Keratinocyte (primary cell): ENCODE results near the gene COPG2. TPM values are rescaled to one million over a fixed set of nuclear protein-coding genes. Genes with fewer than 3 reads are reported as not detected.

Experiments
- DNase-seq: peaks from one replicate; pipeline ENCODE4 v3.0.0-alpha.2; 2011; ENCODE audit warnings: low read depth, missing footprints, low spot score
- FAIRE-seq: peaks from 2 replicates; lab custom pipeline; 2011; peaks lifted over from hg19 to GRCh38; lab: Jason Lieb, UNC
- H2AFZ ChIP-seq: 2 replicates; pipeline ENCODE4 v1.6.0; 2012; ENCODE audit warnings: low read length, control low read depth, inconsistent platforms; ENCODE audit not compliant: control insufficient read depth
- H3K27ac ChIP-seq: 2 replicates; pipeline ENCODE4 v1.5.1; 2011; ENCODE audit warnings: low read length; ENCODE audit not compliant: control insufficient read depth, insufficient read depth
- H3K27me3 ChIP-seq: 3 replicates; pipeline ENCODE4 v1.6.0; 2011; ENCODE audit warnings: low read length; ENCODE audit not compliant: control insufficient read depth, insufficient read depth; ENCODE audit errors: extremely low read depth
- H3K36me3 ChIP-seq, 2 experiments: 2 replicates in 1 of 2; 3 replicates in 1 of 2; pipeline ENCODE4 v1.5.1; 2011; ENCODE audit warnings: low read length in 2 of 2, mild to moderate bottlenecking in 1 of 2; ENCODE audit not compliant: control insufficient read depth in 2 of 2, insufficient read depth in 2 of 2; ENCODE audit errors: extremely low read depth in 1 of 2
- H3K4me1 ChIP-seq: 3 replicates; pipeline ENCODE4 v1.5.1; 2011; ENCODE audit warnings: low read length; ENCODE audit not compliant: control insufficient read depth, insufficient read depth; ENCODE audit errors: extremely low read depth
- H3K4me2 ChIP-seq: 3 replicates; pipeline ENCODE4 v1.6.0; 2011; ENCODE audit warnings: low read depth, low read length; ENCODE audit not compliant: control insufficient read depth, insufficient read depth; ENCODE audit errors: extremely low read depth
- H3K4me3 ChIP-seq, 3 experiments: fragments of 200-600 bp in 1 of 3; sonication (generic) in 1 of 3; 2 replicates in 2 of 3; 3 replicates in 1 of 3; pipeline ENCODE4 v1.5.1; 2011 to 2016; ENCODE audit warnings: low read length in 3 of 3, mild to moderate bottlenecking in 3 of 3, control low read depth in 2 of 3, inconsistent platforms in 1 of 3, low read depth in 1 of 3, mixed read lengths in 1 of 3, mixed run types in 1 of 3, moderate library complexity in 1 of 3; ENCODE audit not compliant: control insufficient read depth in 2 of 3, insufficient read depth in 2 of 3; ENCODE audit errors: extremely low read depth in 1 of 3
- H3K79me2 ChIP-seq: 2 replicates; pipeline ENCODE4 v1.6.0; 2012; ENCODE audit warnings: low read length; ENCODE audit not compliant: control insufficient read depth, insufficient read depth
- H3K9ac ChIP-seq: 3 replicates; pipeline ENCODE4 v1.6.0; 2011; ENCODE audit warnings: low read length; ENCODE audit not compliant: control insufficient read depth, insufficient read depth; ENCODE audit errors: extremely low read depth
- H3K9me1 ChIP-seq: 3 replicates; pipeline ENCODE4 v1.6.0; 2011; ENCODE audit warnings: low read length; ENCODE audit not compliant: control insufficient read depth, insufficient read depth; ENCODE audit errors: extremely low read depth
- H3K9me3 ChIP-seq: 2 replicates; pipeline ENCODE4 v1.5.1; 2012; ENCODE audit warnings: low read depth, low read length; ENCODE audit not compliant: control insufficient read depth
- H4K20me1 ChIP-seq: 3 replicates; pipeline ENCODE4 v1.6.0; 2011; ENCODE audit warnings: low read length; ENCODE audit not compliant: control insufficient read depth, insufficient read depth; ENCODE audit errors: extremely low read depth
- EZH2 ChIP-seq: IDR thresholded peaks from one replicate; pipeline ENCODE4 v1.6.1; 2012; ENCODE audit warnings: inconsistent platforms, mild to moderate bottlenecking, low read length, moderate library complexity
- dilution Hi-C: fragments of 300-500 bp; cut with MboI; formaldehyde crosslinking; loops from one replicate; pipeline ENCODE4 v1.7.0; 2020; ENCODE audit warnings: low sequenced_read_pairs; ENCODE audit not compliant: extremely low pct_ligation_motif_present
- polyA plus RNA-seq, 5 experiments: library from polyadenylated mRNA; depleted of rRNA in 3 of 5; stranded (reverse) in 3 of 5; stranded (forward) in 1 of 5; unstranded in 1 of 5; fragments of >200 nt; gene quantifications; 1 replicate in 1 of 5; 2 replicates in 3 of 5; 3 replicates in 1 of 5; pipeline versions ENCODE4 v1.2.1 to v1.2.3, GENCODE V29; 2011 to 2012; ENCODE audit warnings: missing spikeins in 2 of 5, low read depth in 1 of 5, low replicate concordance in 1 of 5
- TF ChIP-seq, protein P1 (sequence below), 3 experiments: IDR thresholded peaks in 1 of 3; conservative IDR thresholded peaks in 1 of 3; optimal IDR thresholded peaks in 1 of 3; 2 replicates in 2 of 3; 3 replicates in 1 of 3; pipeline versions ENCODE3 to v1.5.1; 2011; ENCODE audit warnings: low read length in 3 of 3, mild to moderate bottlenecking in 3 of 3, moderate library complexity in 2 of 3, control low read depth in 1 of 3, inconsistent platforms in 1 of 3; ENCODE audit not compliant: insufficient read depth in 2 of 3; ENCODE audit errors: extremely low read depth in 1 of 3

The COPG2 gene
- polyA plus RNA-seq, 1 donor (not counting 4 experiments of a cell fraction or from before 2014, with no cell fraction given): 38.8 TPM

DNA sequence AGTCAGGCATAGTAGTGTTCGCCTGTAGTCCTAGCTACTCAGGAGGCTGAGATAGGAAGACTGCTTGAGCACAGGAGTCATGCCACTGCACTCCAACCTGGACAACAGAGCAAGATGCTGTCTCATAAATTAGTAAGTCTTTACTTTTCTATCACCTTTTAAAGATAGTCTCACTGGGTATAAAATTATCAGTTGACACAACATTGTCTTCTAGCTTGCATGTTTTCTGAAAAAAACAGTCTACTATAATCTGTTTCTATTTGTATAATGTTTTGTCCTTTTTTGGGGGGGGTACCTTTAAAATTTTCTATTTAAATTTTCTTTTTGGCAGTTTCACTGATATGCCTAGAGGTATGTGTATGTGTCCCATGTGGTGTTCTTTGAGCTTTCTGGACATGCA lies 39.6 kb downstream of the COPG2 start:
- H3K9ac ChIP-seq: no peak overlapping the region
- DNase-seq (no peak), FAIRE-seq (no peak)
- H4K20me1 ChIP-seq: no peaks in the 10 kb centered on the region
- H3K9me1 ChIP-seq: no peaks in the 10 kb centered on the region
- H3K79me2 ChIP-seq: no peaks in the 10 kb centered on the region
- no peak overlapping the region for H3K27ac ChIP-seq
- no peaks in the 10 kb centered on the region for H3K9me3 ChIP-seq
- H3K27me3 ChIP-seq: no peaks in the 10 kb centered on the region
- H3K4me2 ChIP-seq: no peak overlapping the region
- H3K36me3 ChIP-seq: no peaks in the 10 kb centered on the region
- H3K4me1 ChIP-seq: peaks cover 9% of the 10 kb centered on the region
- no peak overlapping the region for H2AFZ ChIP-seq
- no peak overlapping the region for H3K4me3 ChIP-seq
- TF ChIP-seq EZH2: no peak
- TF ChIP-seq, protein P1, sequence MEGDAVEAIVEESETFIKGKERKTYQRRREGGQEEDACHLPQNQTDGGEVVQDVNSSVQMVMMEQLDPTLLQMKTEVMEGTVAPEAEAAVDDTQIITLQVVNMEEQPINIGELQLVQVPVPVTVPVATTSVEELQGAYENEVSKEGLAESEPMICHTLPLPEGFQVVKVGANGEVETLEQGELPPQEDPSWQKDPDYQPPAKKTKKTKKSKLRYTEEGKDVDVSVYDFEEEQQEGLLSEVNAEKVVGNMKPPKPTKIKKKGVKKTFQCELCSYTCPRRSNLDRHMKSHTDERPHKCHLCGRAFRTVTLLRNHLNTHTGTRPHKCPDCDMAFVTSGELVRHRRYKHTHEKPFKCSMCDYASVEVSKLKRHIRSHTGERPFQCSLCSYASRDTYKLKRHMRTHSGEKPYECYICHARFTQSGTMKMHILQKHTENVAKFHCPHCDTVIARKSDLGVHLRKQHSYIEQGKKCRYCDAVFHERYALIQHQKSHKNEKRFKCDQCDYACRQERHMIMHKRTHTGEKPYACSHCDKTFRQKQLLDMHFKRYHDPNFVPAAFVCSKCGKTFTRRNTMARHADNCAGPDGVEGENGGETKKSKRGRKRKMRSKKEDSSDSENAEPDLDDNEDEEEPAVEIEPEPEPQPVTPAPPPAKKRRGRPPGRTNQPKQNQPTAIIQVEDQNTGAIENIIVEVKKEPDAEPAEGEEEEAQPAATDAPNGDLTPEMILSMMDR (optimal IDR thresholded peaks at IDR 0.05 in 1 of 3, IDR thresholded peaks at IDR 0.05 in 1 of 3, conservative IDR thresholded peaks at IDR 0.05 in 1 of 3; ENCODE audit: extremely low read depth in 1 of 3, insufficient read depth in 2 of 3, low read length in 3 of 3): no peak
- dilution Hi-C loops: no loop called here

DNA sequence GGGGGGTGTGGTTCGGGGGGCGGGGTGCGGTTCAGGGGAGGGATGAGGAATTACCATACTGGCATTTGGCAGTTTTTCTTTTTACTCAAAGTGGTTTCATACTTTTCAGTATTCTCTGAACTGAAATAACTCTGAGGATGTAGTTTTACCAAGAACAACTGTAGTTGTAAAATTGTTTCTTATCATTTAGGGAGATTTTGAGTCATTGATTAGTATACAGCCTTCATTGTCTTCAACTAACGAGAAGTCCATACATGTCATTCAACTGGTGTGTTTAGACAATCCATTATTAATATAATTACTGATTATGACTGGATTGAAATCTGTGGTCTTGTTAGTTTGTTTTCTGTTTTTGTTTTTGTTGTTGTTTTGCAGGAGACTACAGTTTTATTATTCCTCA lies 40.8 kb downstream of the COPG2 start:
- Histone ChIP-seq H2AFZ (no peak overlapping the region), H3K9ac (no peak overlapping the region), H3K9me1 (no peaks in the 10 kb centered on the region), H3K79me2 (no peaks in the 10 kb centered on the region), H3K36me3 (no peaks in the 10 kb centered on the region), H3K9me3 (no peaks in the 10 kb centered on the region), H3K4me3 (no peak overlapping the region), H3K27ac (no peak overlapping the region), H3K4me1 (peaks cover 9% of the 10 kb centered on the region), H3K4me2 (no peak overlapping the region), H3K27me3 (no peaks in the 10 kb centered on the region), H4K20me1 (no peaks in the 10 kb centered on the region)
- FAIRE-seq: no peak
- no peak for DNase-seq
- dilution Hi-C loops: no loop called here
- TF ChIP-seq, protein P1 (optimal IDR thresholded peaks at IDR 0.05 in 1 of 3, IDR thresholded peaks at IDR 0.05 in 1 of 3, conservative IDR thresholded peaks at IDR 0.05 in 1 of 3; ENCODE audit: extremely low read depth in 1 of 3, insufficient read depth in 2 of 3, low read length in 3 of 3): no peak
- no peak for TF ChIP-seq EZH2
